Amygdala (tissue), 56 donors: Measurements from ENCODE around the gene IRF3.
A peak's percentile ranks its signal among the peaks of the same experiment; 100 is the strongest.

Experiments
- DNase-seq, 56 donors: peaks; one replicate each; lab custom pipeline; 2025; lab: John Stamatoyannopoulos, UW

The IRF3 gene, protein sequence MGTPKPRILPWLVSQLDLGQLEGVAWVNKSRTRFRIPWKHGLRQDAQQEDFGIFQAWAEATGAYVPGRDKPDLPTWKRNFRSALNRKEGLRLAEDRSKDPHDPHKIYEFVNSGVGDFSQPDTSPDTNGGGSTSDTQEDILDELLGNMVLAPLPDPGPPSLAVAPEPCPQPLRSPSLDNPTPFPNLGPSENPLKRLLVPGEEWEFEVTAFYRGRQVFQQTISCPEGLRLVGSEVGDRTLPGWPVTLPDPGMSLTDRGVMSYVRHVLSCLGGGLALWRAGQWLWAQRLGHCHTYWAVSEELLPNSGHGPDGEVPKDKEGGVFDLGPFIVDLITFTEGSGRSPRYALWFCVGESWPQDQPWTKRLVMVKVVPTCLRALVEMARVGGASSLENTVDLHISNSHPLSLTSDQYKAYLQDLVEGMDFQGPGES

GRCh38 chr19:49665351-49666119, at the start of gene IRF3, which contains the start of gene BCL2L12:
Gene IRF3, minus strand, starts transcription at chr19:49665857. Its CDS starts 1,019 bp downstream, at chr19:49664838.
Gene BCL2L12, plus strand, starts transcription at chr19:49665933. Its CDS starts 760 bp downstream, at chr19:49666693.
- peak; percentile 48 to 97 (median 90) for DNase-seq

GRCh38 chr19:49713236-49713845, 47.7 kb upstream of the IRF3 start:
- DNase-seq = no peak

- DNase-seq = peak in 6 of 56 donors; percentile 12 to 27 (median 24)
These were observed 46.8 kb upstream of the IRF3 start for GRCh38 chr19:49712397-49712859.

- no peak for DNase-seq
These were observed 44.8 kb upstream of the IRF3 start for GRCh38 chr19:49710372-49710951.

DNA sequence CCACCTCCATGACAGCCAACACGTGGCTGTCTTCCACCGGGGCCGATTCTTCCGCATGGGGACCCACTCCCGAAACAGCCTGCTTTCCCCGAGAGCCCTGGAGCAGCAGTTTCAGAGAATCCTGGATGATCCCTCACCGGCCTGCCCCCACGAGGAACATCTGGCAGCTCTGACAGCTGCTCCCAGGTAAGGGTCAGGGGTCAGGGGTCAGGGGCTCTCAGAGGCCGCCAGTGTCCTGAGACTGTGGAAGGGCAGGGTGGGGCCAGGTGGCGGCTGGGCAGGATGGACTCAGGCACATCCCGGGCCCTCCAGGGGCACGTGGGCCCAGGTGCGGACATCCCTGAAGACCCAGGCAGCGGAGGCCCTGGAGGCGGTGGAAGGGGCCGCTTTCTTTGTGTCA, 40.3 kb upstream of the IRF3 start:
- DNase-seq = no peak

- no peak for DNase-seq
These were observed 39.4 kb upstream of the IRF3 start for GRCh38 chr19:49704888-49705642.

GRCh38 chr19:49701271-49701786, 35.7 kb upstream of the IRF3 start:
- no peak for DNase-seq

DNA sequence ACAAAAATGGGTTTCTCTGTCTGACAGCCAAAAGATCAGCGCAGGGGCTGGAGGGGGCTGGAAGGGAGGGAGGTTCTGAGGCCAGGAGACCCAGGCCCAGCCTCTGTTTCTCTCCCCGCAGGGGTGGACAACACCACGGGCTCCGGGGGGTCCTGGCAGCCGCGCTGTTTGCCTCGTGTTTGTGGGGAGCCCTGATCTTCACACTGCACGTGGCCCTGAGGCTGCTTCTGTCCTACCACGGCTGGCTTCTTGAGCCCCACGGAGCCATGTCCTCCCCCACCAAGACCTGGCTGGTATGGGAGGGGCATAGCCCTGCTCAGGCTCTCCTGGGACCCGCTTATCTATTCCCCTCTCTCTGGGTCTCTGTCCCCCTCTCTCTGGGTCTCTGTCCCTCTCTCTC, 34.9 kb upstream of the IRF3 start:
- DNase-seq = no peak

GRCh38 chr19:49699364-49699763, 33.7 kb upstream of the IRF3 start:
- DNase-seq = no peak

GRCh38 chr19:49696865-49697264, 31.2 kb upstream of the IRF3 start:
- no peak for DNase-seq

DNA sequence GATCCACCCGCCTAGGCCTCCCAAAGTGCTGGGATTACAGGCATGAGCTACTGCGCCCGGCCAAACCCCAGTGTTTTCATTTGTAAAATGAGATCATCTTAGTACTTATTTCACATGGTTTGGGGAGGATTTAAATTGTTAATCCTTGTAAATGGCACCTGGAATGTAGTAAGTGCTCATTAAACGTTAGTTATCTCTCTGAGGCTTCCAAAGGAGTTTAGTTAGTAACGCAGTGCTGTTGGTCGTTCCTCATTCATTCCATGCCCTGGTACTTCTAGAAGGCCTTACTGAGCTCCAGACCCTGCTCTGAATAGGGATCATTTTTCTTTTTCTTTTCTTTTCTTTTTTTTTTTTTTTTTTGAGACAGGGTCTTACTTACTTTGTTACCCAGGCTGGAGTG, 30.5 kb upstream of the IRF3 start:
- DNase-seq = no peak

- DNase-seq = peak in 23 of 56 donors; percentile 3 to 53 (median 25)
These were observed 26.5 kb upstream of the IRF3 start for GRCh38 chr19:49692147-49692506.

DNA sequence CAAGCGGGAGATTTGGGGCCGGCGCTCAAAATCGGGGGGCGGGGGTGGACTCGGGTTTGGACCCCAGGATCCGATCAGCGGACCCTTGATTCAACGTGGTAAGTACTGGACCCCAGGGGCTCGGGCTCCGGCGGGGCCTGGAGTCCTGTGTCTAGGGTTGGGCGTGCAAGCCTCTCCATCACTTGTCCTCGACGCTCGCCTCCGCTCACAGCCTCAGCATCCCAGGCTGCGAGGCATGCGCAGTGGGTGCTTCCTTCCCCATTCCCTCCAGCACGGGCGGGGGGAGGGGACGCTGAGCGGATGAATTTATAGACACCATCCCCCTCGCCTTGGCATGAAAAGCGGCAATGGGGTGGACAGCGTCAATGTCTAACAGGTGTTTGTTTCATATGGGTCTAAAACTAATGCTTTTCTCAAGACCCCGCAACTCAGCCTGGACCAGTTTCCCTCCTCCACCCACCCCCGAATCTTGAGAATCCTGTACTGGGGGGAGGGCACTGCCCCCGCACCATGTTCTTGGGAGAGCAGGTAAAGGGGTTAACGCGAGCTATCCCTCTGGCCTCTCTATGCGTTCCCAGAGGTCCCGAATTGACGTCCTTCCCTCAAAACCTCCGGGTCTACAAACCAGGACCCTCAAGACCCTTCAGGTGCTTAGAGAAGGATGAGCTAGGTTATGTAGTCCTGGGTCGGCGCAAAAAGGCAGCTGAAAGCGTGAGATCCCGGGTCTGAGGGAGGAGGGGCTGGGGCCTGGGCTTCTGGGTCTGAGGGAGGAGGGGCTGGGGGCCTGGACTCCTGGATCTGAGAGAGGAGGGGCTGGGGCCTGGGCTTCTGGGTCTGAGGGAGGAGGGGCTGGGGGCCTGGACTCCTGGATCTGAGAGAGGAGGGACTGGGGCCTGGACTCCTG, 25.8 kb upstream of the IRF3 start:
- DNase-seq = peak in 53 of 56 donors; percentile 28 to 82 (median 65)

DNA sequence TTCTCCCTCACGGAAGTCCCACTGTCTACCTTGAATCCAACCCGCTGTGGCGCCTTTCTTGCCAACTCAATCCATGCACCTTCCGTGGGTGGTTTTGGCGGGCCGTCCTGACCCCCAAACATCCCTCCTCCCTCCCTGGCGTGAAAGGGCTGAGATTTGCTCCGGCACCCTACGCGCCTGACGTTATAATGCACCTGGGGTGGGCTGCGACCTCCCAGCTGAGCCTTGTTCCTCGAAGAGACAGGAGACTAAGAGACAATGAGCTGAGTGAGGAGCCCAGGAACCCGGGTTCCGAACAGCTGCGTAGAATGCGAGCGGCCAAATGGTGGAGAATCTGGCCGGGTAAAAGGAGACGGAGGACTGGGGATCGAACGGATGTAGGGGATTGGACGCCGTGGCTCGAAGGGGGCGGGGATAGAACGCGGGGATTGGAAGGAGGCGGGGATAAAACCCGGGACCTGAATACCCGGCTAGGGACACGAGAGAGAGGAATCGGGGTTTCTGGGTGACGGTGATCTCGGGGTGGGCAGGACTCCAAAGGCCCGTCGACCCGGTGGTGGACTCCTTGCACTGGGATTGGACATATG, 25.1 kb upstream of the IRF3 start, which contains the start of gene CPT1C:
TSS of gene CPT1C (plus strand) at position 461 of the 587 bp plus-strand sequence. CDS start 1,137 bp downstream, outside the sequence.
- peak in 55 of 56 donors; percentile 31 to 92 (median 76) for DNase-seq

DNA sequence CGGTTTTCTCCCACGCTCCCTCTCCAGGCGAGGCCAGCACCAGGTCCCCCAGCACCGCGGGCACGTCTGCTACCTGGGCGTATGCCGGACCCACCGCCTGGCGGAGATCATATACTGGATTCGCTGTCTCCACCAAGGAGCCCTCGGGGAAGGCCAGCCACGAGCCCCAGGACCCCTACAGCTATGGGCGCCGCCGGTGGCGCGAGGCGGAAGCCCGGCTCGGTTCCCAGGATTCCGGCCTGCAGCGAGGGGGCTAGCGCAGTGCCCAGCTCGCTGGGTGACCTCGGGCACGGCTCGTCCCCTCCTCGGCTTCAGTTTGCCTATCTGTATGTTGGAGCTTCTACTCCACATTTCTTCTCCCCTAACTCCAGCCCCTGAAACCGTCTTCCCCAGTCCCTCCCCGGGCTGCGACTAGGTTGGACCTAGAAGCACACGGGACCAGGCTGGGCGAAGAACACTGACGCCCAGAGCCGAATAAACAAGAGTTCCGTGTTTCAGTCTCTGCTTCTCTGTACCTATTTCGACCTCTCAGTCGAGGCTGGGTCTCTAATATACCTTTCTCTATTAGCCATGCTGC, 24.5 kb upstream of the IRF3 start:
- peak in 6 of 56 donors; percentile 8 to 50 (median 32) for DNase-seq

DNA sequence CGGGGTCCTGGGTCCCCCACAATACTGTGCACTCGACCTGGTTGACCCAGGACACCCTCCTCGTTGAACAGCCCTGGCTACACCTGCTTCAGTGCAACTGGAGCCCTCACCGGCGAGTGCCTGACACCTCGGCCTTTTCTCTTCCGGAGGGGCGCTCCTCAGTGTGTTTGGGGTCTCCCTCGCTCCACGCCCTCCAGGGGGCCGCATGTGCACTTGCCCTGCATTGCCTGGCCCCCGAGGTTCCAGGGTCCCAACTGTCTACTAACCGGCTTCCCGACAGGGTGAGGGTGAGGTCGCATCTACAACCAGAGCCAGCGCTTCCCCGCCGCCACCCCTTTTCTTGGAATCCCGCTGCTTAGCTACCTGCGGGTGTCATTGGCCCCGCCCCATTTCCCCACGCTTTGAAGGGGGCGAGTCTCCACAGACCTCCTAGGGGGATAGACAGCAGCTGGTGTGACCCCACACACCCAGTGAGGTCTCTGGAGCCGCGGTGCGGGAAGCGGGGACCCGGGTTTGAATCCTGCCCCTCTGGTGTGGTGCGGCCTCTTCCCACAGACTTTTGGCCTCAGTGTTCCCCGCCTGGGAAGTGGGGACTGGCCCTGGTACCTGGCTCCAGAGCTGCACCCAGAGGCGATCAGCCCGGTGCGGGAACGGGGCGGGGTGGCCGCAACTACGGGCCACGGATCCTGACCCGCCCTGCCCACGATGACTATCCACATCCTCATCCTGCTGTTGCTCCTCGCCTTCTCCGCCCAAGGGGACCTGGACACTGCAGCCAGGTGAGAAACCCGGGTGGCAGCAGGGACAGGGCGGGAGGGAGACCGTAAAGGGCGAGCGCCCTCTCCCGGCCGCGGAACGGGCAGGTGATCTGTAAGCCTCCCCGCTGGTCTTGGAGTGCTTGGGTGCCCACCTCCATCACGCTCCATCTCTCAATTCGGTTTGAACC, 23.7 kb upstream of the IRF3 start, which contains the start of gene ADM5:
TSS of gene ADM5 (plus strand) at position 462 of the 946 bp plus-strand sequence. CDS start at position 706, 244 bp downstream.
- DNase-seq = peak in 25 of 56 donors; percentile 12 to 64 (median 33)
